Gastrocnemius medialis (tissue), 4 donors: Measurements from ENCODE around the gene C11orf86. TPM values are rescaled to one million over a fixed set of nuclear protein-coding genes. Genes with fewer than 3 reads are reported as not detected.
A peak's percentile ranks its signal among the peaks of the same experiment; 100 is the strongest.

ENCODE experiments used
- ATAC-seq, 2 donors: fragments of 150-250 bp; one replicate each; pipeline ENCODE4 v1.9.1; 2016
- DNase-seq, 2 donors: peaks; one replicate each; pipeline ENCODE4 v3.0.0-alpha.2; 2019
- H3K27ac ChIP-seq, 4 donors: fragments of 200-600 bp; sonication (generic); 1 replicate in 1 of 4; 2 replicates in 3 of 4; pipeline ENCODE4 v1.5.1; 2016 to 2018; ENCODE audit warnings: mild to moderate bottlenecking in 2 of 4, moderate library complexity in 1 of 4
- H3K27me3 ChIP-seq, 3 donors: fragments of 200-600 bp; sonication (generic) in 2 of 3; 1 replicate in 1 of 3; 2 replicates in 2 of 3; pipeline versions ENCODE4 v1.5.1 to v1.6.0; 2016 to 2019; ENCODE audit warnings: mild to moderate bottlenecking in 1 of 3, moderate library complexity in 1 of 3
- H3K36me3 ChIP-seq, 2 donors: fragments of 200-600 bp; sonication (generic) in 1 of 2; one replicate each; pipeline ENCODE4 v1.5.1; 2017 to 2018
- H3K4me1 ChIP-seq, 2 donors: fragments of 200-600 bp; sonication (generic) in 1 of 2; one replicate each; pipeline ENCODE4 v1.5.1; 2016 to 2017; ENCODE audit warnings: mild to moderate bottlenecking in 2 of 2
- H3K4me3 ChIP-seq, 4 donors: fragments of 200-600 bp; sonication (generic) in 3 of 4; 1 replicate in 1 of 4; 2 replicates in 3 of 4; pipeline ENCODE4 v1.5.1; 2016 to 2019; ENCODE audit warnings: mild to moderate bottlenecking in 2 of 4
- H3K9me3 ChIP-seq, 3 donors: fragments of 200-600 bp; sonication (generic) in 2 of 3; 1 replicate in 1 of 3; 2 replicates in 2 of 3; pipeline ENCODE4 v1.5.1; 2016 to 2019
- CTCF ChIP-seq, 5 experiments: fragments of 450-650 bp in 3 of 5; fragments of 200-600 bp in 2 of 5; sonication (generic) in 2 of 5; IDR thresholded peaks in 4 of 5; conservative IDR thresholded peaks in 1 of 5; 1 replicate in 4 of 5; 2 replicates in 1 of 5; pipeline ENCODE4 v1.5.1; 2016 to 2019; ENCODE audit warnings: antibody characterized with exemption in 5 of 5, mild to moderate bottlenecking in 3 of 5, moderate library complexity in 3 of 5
- POLR2A ChIP-seq, 2 donors: fragments of 450-650 bp; IDR thresholded peaks; one replicate each; pipeline ENCODE4 v1.6.1; 2017; ENCODE audit warnings: antibody characterized with exemption in 2 of 2, mild to moderate bottlenecking in 2 of 2, moderate library complexity in 2 of 2
- in situ Hi-C, 4 donors: fragments of 200-750 bp; cut with MboI; loops; one replicate each; pipeline versions ENCODE4 v1.15.0 to v1.8.0; 2017; ENCODE audit warnings: low sequenced_read_pairs in 4 of 4
- intact Hi-C: fragments of 100-400 bp; cut with DNase I; formaldehyde crosslinking; loops from one replicate; pipeline ENCODE4 v1.15.1; 2023; ENCODE audit warnings: low total_unique reads
- total RNA-seq, 4 donors: library from RNA; depleted of rRNA; stranded (reverse); fragments of >200 nt; gene quantifications; one replicate each; pipeline versions ENCODE4 v1.1.0 to v1.2.3, GENCODE V29; 2016

C11orf86 gene
- total RNA-seq, 4 donors from 2014 or later, result not detected

- Histone ChIP-seq H3K4me3 (no peak overlapping the region), H3K27ac (peak overlapping the region in 3 of 4 donors; percentile 72 to 89 (median 84)), H3K9me3 (no peaks in the 10 kb centered on the region), H3K27me3 (no peaks in the 10 kb centered on the region), H3K36me3 (no peaks in the 10 kb centered on the region), H3K4me1 (peaks cover 4 to 24% of the 10 kb centered on the region in 2 donors)
- no peak for TF ChIP-seq POLR2A (IDR thresholded peaks at IDR 0.05)
- TF ChIP-seq CTCF (IDR thresholded peaks at IDR 0.05 in 4 of 5, conservative IDR thresholded peaks at IDR 0.05 in 1 of 5), result no peak
- DNase-seq, result peak; percentile 91 to 96
- intact Hi-C loops, result no loop called here
- in situ Hi-C loops, result no loop called here
- ATAC-seq, result peak; percentile 90 to 95
Observed at GRCh38 chr11:66950112-66950535, 25.0 kb upstream of the C11orf86 start.

- Histone ChIP-seq H3K4me1 (peaks cover 4 to 24% of the 10 kb centered on the region in 2 donors), H3K9me3 (no peaks in the 10 kb centered on the region), H3K36me3 (no peaks in the 10 kb centered on the region), H3K4me3 (no peak overlapping the region), H3K27ac (peak overlapping the region in 3 of 4 donors; percentile 72 to 89 (median 84)), H3K27me3 (no peaks in the 10 kb centered on the region)
- DNase-seq (no peak), ATAC-seq (no peak)
- in situ Hi-C loops, result no loop called here
- intact Hi-C loops, result no loop called here
- TF ChIP-seq CTCF (IDR thresholded peaks at IDR 0.05 in 4 of 5, conservative IDR thresholded peaks at IDR 0.05 in 1 of 5) (no peak), POLR2A (IDR thresholded peaks at IDR 0.05) (no peak)
Observed at GRCh38 chr11:66951135-66951534, 24.0 kb upstream of the C11orf86 start.

GRCh38 chr11:66951927-66952337 is 23.2 kb upstream of the C11orf86 start:
- ATAC-seq (peak; percentile 71 to 76), DNase-seq (peak; percentile 69 to 83)
- peaks cover 4 to 26% of the 10 kb centered on the region in 2 donors for H3K4me1 ChIP-seq
- no peak for TF ChIP-seq CTCF (IDR thresholded peaks at IDR 0.05 in 4 of 5, conservative IDR thresholded peaks at IDR 0.05 in 1 of 5)
- TF ChIP-seq POLR2A (IDR thresholded peaks at IDR 0.05), result no peak
- H3K36me3 ChIP-seq, result no peaks in the 10 kb centered on the region
- no peaks in the 10 kb centered on the region for H3K27me3 ChIP-seq
- H3K27ac ChIP-seq, result peak overlapping the region in 3 of 4 donors; percentile 72 to 89 (median 84)
- in situ Hi-C loops (no loop called here), intact Hi-C loops (no loop called here)
- no peaks in the 10 kb centered on the region for H3K9me3 ChIP-seq
- no peak overlapping the region for H3K4me3 ChIP-seq

- DNase-seq, result no peak
- intact Hi-C loops, result no loop called here
- no peak for ATAC-seq
- H3K27ac ChIP-seq, result peak overlapping the region in 2 of 4 donors; percentile 84 to 89
- H3K9me3 ChIP-seq, result no peaks in the 10 kb centered on the region
- TF ChIP-seq CTCF (IDR thresholded peaks at IDR 0.05 in 4 of 5, conservative IDR thresholded peaks at IDR 0.05 in 1 of 5) (no peak), POLR2A (IDR thresholded peaks at IDR 0.05) (no peak)
- no peaks in the 10 kb centered on the region for H3K36me3 ChIP-seq
- H3K4me1 ChIP-seq, result peaks cover 4 to 35% of the 10 kb centered on the region in 2 donors
- H3K27me3 ChIP-seq, result no peaks in the 10 kb centered on the region
- no peak overlapping the region for H3K4me3 ChIP-seq
- in situ Hi-C loops, result no loop called here
Observed at GRCh38 chr11:66953081-66953833, 21.8 kb upstream of the C11orf86 start.
